ENCODE data around the gene ILRUN.
"Not testable (repeated sequence)": the region's sequence is repeated elsewhere in the genome, so short reads cannot be mapped to it uniquely, and the experiment has no call there.

The ILRUN gene

GRCh38 chr6:34731393-34732060 lies 35.0 kb upstream of the ILRUN start:
- no peak for DNase-seq
- Histone ChIP-seq H3K4me3 (ENCODE audit: low read depth, low read length) (no peak overlapping the region), H3K9me3 (no peaks in the 10 kb centered on the region), H3K4me1 (no peaks in the 10 kb centered on the region), H3K27me3 (no peaks in the 10 kb centered on the region), H3K36me3 (no peaks in the 10 kb centered on the region)
- TF ChIP-seq, protein P1, sequence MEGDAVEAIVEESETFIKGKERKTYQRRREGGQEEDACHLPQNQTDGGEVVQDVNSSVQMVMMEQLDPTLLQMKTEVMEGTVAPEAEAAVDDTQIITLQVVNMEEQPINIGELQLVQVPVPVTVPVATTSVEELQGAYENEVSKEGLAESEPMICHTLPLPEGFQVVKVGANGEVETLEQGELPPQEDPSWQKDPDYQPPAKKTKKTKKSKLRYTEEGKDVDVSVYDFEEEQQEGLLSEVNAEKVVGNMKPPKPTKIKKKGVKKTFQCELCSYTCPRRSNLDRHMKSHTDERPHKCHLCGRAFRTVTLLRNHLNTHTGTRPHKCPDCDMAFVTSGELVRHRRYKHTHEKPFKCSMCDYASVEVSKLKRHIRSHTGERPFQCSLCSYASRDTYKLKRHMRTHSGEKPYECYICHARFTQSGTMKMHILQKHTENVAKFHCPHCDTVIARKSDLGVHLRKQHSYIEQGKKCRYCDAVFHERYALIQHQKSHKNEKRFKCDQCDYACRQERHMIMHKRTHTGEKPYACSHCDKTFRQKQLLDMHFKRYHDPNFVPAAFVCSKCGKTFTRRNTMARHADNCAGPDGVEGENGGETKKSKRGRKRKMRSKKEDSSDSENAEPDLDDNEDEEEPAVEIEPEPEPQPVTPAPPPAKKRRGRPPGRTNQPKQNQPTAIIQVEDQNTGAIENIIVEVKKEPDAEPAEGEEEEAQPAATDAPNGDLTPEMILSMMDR (IDR thresholded peaks at IDR 0.05; ENCODE audit: low read depth, low read length) = no peak

DNA sequence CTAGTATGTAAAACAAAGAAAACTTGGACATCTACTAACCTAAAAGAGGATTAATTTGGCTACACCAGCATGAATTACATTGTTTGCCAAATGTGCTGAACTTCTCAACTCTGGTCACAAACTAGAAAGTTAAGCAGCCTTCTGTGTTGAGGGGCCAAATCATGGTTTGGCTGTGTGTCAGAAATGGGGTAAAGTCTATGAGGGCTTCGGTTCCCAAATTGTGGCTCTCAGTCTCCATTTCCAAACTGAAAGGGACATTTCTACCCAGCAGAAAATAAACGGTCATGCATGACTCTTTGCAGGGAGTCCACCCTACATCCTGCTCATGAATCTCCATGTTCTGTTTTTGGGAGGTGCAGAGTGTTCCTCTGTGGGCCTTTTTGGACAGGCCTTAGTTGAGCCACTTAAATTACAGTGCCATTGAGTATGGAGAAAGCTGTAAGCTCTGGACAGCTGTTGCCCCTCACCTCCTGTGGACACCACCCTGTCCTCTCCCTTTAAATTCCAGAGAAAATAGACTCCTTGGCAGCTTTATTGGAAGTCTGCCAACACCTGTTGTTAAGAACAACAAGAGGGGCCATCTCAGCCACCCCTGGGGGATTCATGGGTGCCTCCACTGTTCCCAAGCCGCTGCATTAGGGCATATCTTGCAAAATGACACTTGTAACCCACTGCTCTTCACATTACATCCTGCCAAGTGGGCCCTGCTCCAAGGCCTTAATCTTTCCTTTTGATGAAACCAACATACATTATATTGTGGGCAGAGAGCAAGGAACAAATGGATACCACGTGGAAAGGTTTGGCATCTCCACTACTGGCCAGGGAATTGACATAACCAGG lies 33.3 kb upstream of the ILRUN start:
- no peak for DNase-seq
- no peak overlapping the region for H3K4me3 ChIP-seq (ENCODE audit: low read depth, low read length)
- H3K9me3 ChIP-seq = no peaks in the 10 kb centered on the region
- no peaks in the 10 kb centered on the region for H3K27me3 ChIP-seq
- TF ChIP-seq, protein P1 (IDR thresholded peaks at IDR 0.05; ENCODE audit: low read depth, low read length) = no peak
- H3K36me3 ChIP-seq = no peaks in the 10 kb centered on the region
- H3K4me1 ChIP-seq = no peaks in the 10 kb centered on the region

DNA sequence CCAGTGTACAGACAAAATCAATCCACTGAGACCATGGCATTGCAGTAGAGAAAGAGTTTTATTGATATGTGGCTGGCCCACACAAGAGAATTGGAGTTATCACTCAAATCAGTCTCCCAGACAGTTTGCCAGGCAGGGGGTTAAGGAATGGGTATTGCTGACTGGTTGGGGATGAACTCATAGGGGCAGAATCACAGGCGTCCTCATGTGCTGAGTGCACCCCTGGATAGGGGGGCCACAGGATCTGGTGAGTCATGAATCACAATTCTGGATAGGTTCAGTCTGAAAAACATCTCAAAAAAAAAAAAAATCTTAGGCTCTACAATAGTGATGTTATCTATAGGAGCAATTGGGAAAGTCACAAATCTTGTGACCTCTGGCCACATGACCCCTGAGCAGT lies 29.5 kb upstream of the ILRUN start:
- no peaks in the 10 kb centered on the region for H3K36me3 ChIP-seq
- DNase-seq = no peak
- H3K27me3 ChIP-seq = no peaks in the 10 kb centered on the region
- no peak overlapping the region for H3K4me3 ChIP-seq (ENCODE audit: low read depth, low read length)
- TF ChIP-seq, protein P1 (IDR thresholded peaks at IDR 0.05; ENCODE audit: low read depth, low read length) = no peak
- H3K9me3 ChIP-seq = no peaks in the 10 kb centered on the region
- no peaks in the 10 kb centered on the region for H3K4me1 ChIP-seq

GRCh38 chr6:34723203-34723602 lies 26.6 kb upstream of the ILRUN start:
- Histone ChIP-seq H3K36me3 (no peaks in the 10 kb centered on the region), H3K4me3 (ENCODE audit: low read depth, low read length) (no peak overlapping the region), H3K27me3 (no peaks in the 10 kb centered on the region), H3K9me3 (no peaks in the 10 kb centered on the region), H3K4me1 (no peaks in the 10 kb centered on the region)
- TF ChIP-seq, protein P1 (IDR thresholded peaks at IDR 0.05; ENCODE audit: low read depth, low read length) = no peak
- DNase-seq = no peak

DNA sequence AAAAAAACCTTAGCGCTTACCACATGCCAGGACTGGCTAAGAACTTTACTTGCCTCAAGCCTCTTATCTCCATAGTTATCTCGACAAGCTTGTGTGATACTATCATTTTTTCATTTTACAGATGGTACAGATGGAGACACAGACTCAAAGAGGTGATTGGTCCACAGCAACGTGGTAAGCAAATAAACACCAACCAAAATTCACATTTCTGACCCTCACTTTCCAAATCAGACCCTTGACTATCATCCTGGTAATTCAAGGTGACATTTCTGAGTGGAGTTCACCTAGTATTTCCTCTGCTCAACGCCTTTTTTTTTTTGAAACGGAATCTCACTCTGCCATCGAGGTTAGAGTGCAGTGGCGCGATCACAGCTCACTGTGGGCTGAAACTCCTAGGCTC lies 25.9 kb upstream of the ILRUN start:
- H3K4me3 ChIP-seq (ENCODE audit: low read depth, low read length) = no peak overlapping the region
- no peaks in the 10 kb centered on the region for H3K9me3 ChIP-seq
- no peaks in the 10 kb centered on the region for H3K36me3 ChIP-seq
- TF ChIP-seq, protein P1 (IDR thresholded peaks at IDR 0.05; ENCODE audit: low read depth, low read length) = no peak
- no peaks in the 10 kb centered on the region for H3K4me1 ChIP-seq
- no peaks in the 10 kb centered on the region for H3K27me3 ChIP-seq
- DNase-seq = no peak

GRCh38 chr6:34720160-34720559 lies 23.6 kb upstream of the ILRUN start:
- not testable (repeated sequence) for H3K36me3 ChIP-seq; DNase-seq; H3K4me1 ChIP-seq; H3K9me3 ChIP-seq; H3K4me3 ChIP-seq (ENCODE audit: low read depth, low read length); H3K27me3 ChIP-seq

GRCh38 chr6:34719646-34720045 lies 23.1 kb upstream of the ILRUN start:
- not testable (repeated sequence) for H3K27me3 ChIP-seq; H3K4me1 ChIP-seq; H3K9me3 ChIP-seq; H3K4me3 ChIP-seq (ENCODE audit: low read depth, low read length); DNase-seq; H3K36me3 ChIP-seq
